SH-SY5Y (cell line): ENCODE data around the gene TMEM63B.

ENCODE experiments used
- GATA2 ChIP-seq: IDR thresholded peaks from 2 replicates; pipeline ENCODE4 v1.6.1; 2011; ENCODE audit warnings: mild to moderate bottlenecking, low read depth, low read length
- GATA3 ChIP-seq: IDR thresholded peaks from 2 replicates; pipeline ENCODE4 v1.6.1; 2011; ENCODE audit warnings: low read depth, mild to moderate bottlenecking, low read length, moderate library complexity

DNA sequence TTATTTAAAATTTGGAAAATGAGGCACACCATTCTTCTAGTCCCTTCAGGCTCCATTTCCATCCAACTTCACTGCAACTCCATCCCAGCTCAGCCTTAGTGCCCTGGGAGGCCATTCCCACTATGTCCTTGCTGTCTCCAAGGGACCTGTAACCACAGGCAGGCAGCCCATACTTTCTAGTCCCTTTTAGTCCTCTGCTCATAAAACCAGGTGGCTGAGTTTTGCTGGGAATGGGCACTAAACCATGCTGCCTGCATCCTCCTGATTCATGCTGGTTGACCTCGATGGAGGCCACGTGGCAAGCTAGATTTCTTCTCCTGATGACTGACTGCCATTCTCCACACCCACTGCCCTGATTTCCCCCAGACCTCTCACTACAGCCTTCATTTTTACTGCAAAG is 61.9 kb downstream of the TMEM63B start:
- TF ChIP-seq GATA2 (no peak), GATA3 (no peak)
